ENCODE data around the gene KRTAP4-4.
"Not testable (repeated sequence)": the region's sequence is repeated elsewhere in the genome, so short reads cannot be mapped to it uniquely, and the experiment has no call there.

KRTAP4-4 gene

DNA sequence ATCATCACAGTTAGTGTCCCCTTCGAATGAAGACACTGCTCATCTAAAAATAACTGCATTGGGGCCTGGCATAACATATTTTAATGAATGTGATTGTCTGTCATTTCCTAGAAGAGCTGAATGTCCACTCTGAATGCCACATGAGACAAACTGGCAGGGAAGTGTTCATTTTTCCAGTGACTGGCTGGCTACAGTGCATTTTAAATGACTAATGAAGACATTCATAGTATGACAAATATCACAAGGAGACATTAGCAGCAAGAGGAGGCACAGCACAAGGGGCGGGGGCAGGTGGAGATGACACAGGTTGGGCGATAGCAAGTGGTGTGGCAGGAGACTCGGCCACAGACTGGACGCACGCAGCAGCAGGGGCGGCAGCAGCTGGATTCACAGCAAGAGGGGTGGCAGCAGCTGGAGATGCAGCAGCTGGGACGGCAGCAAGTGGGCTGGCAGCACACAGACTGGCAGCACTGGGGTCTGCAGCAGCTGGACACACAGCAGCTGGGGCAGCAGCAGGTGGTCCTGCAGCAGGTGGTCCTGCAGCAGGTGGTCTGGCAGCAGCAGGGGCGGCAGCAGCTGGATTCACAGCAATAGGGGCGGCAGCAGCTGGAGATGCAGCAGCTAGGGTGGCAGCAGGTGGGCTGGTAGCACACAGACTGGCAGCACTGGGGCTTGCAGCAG lies 11.4 kb downstream of the KRTAP4-4 start:
- DNase-seq (ENCODE audit: low spot score), result not testable (repeated sequence)

GRCh38 chr17:41147531-41148204 lies 12.9 kb downstream of the KRTAP4-4 start:
- no peak for DNase-seq (ENCODE audit: low spot score)

DNA sequence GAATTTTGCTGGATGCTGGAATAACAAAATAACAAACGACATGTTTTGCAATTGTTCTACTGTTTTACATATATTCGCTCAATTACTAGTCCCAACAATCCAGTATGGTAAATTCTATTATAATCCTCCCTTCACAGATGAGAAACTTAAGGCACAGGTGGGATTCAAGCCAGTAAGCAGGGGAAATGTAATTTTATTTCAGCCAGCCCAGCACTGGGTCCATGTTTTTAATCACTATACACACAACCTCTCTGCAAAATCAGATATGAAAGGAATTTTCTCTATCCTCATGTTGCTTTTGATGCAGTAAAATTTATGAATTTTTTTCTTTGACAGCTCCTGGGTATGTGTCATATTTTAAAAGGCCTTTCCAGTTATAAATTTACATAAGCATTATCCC lies 15.3 kb downstream of the KRTAP4-4 start:
- DNase-seq (ENCODE audit: low spot score), result no peak

DNA sequence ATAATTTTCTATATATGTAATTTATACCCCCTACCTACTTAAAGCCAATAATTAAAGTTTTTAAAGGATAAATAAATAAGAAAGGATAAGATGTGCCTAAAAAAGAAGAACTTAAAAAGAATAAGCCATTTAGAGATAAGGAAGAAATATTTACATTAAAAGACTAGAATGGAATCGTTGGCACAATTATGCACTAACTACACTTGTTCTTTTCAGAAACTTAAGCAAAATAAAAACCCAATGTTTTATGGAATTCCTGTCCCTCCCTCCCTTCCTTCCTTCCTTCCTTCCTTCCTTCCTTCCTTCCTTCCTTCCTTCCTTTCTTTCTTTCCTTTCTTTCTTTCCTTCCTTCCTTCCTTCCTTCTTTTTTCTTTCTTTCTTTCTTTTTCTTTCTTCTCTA lies 15.7 kb downstream of the KRTAP4-4 start:
- no peak for DNase-seq (ENCODE audit: low spot score)

GRCh38 chr17:41141361-41141760 lies 19.2 kb downstream of the KRTAP4-4 start:
- DNase-seq (ENCODE audit: low spot score), result no peak

GRCh38 chr17:41140360-41141131 lies 20.0 kb downstream of the KRTAP4-4 start, which contains the start of gene KRTAP4-6:
KRTAP4-6 (minus strand) TSS chr17:41140544; CDS start chr17:41140487, 57 bp downstream.
- DNase-seq (ENCODE audit: low spot score), result no peak

DNA sequence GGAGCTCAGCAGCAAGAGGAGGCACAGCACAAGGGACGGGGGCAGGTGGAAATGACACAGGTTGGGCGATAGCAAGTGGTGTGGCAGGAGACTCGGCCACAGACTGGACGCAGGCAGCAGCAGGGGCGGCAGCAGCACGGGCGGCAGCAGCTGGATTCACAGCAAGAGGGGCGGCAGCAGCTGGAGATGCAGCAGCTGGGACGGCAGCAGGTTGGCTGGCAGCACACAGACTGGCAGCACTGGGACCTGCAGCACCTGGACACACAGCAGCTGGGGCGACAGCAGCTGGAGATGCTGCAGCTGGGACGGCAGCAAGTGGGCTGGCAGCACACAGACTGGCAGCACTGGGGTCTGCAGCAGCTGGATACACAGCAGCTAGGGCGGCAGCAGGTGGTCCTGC lies 20.7 kb downstream of the KRTAP4-4 start:
- DNase-seq (ENCODE audit: low spot score), result not testable (repeated sequence)

DNA sequence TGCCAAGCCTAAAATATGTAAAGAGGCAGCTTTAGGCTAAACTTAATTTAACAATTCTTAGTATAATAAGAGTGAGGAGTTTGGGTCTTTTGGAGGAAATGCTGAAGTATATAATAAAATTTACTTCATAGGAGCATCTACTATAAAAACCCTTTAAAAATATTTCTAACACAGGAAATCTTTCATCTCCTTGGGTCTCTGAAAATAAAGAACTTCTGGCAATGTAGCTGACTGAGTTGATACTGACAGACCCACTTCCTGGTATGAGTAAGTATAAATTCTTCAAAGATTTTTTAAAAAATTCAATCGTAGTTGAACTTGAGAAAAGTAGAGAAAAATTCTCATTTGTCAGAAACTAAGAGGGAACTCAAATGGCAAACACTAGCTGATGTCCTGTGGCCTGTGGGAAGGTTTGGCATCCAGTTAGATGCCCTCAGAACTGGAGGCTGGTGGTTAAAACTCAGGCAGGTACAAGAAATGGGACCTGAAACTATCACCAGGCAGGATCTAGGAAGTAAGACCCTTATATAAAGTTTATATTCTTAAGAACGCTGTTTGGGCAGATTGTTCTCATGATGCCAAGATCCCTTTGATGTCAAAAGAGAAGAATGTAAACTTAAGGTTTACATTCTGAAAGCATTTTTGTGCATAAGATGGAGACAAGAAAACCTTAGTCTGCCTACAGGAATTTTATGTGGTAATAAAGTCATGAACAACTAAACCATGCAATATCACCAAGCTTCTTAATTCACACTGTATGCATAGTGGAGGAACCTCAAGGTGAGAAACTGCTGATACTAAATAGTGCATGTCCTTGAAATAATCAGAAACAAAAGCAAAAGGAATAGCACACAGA lies 26.4 kb downstream of the KRTAP4-4 start:
- peak; percentile 29 for DNase-seq (ENCODE audit: low spot score)

DNA sequence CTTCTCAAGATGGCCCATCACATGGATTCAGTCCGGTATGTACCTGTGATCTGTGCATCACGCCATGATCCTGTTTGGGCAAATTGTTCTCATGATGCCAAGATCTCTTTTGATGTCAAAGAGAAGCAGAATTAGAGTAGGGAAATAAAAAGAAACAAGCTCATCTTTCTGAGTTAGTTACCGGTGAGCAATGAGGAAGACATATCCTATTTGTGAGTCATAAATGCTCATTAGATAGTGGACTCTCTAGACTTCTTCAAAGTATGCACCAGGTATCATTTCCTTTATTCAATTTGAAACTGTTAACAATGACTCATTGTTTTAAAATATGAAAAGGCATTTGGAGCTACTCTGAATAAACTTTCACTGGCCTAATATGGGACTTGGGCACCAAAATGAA lies 28.6 kb downstream of the KRTAP4-4 start:
- no peak for DNase-seq (ENCODE audit: low spot score)

GRCh38 chr17:41127371-41127770 lies 33.2 kb downstream of the KRTAP4-4 start:
- no peak for DNase-seq (ENCODE audit: low spot score)

DNA sequence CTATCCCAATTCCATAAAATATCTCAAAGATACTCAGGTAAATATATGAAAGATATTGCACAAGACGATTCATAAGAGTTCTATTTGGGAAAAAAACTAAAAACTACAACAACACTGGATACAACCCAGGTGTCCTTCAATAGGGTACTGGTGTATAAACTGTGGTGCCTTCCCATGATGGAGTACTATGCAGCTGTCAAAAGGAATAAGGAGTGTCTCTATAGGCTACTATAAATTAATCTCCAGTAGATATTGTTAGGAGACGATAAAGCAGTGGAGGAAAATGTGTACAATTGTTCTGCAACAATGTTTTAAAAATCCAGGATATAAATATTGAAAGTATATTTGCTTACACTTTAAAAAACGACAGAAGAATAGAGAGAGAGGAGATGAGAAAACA lies 34.1 kb downstream of the KRTAP4-4 start:
- DNase-seq (ENCODE audit: low spot score), result no peak

DNA sequence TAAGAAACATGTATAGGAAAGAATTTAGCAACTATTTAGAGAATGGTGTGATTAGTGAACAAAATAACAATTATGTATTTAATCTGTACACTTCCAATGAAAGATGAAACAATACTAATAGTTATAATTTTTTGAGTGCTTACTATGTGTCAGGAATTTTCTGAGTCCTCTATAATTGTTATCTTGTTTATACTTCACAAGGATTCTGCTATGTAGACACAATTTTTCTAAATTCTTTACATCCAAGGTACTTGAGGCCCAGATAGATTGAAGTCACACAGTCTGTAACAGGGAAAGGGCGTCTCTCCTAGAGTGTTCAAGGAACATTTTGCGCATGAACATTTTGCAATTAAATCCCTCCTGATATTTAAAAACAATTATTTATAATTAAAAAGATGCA lies 35.5 kb downstream of the KRTAP4-4 start:
- DNase-seq (ENCODE audit: low spot score), result no peak

GRCh38 chr17:41123991-41124371 lies 36.6 kb downstream of the KRTAP4-4 start, which contains the start of gene KRTAP4-12:
KRTAP4-12 (minus strand) TSS chr17:41124182; CDS start chr17:41124122, 60 bp downstream.
- DNase-seq (ENCODE audit: low spot score), result not testable (repeated sequence)

- DNase-seq (ENCODE audit: low spot score), result not testable (repeated sequence)
Observed at GRCh38 chr17:41123292-41123990, 37.1 kb downstream of the KRTAP4-4 start.

DNA sequence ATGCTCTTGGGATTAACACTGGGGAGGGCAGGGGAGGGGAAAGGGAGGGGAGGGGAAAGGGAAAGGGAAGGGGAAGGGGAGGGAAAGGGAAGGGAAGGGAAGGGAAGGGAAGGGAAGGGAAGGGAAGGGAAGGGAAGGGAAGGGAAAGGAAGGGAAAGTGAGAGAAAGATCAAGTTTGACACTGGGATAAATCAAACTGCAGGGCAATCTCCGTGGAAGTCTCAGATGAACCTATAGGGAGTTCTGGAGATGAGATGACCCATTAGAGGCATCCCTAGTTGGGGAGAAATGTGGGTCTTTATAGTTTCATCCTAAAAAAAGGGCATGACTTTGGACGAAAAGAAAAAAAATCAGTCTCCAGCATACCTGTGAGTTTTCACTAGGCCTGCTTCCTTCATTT lies 38.8 kb downstream of the KRTAP4-4 start:
- no peak for DNase-seq (ENCODE audit: low spot score)

DNA sequence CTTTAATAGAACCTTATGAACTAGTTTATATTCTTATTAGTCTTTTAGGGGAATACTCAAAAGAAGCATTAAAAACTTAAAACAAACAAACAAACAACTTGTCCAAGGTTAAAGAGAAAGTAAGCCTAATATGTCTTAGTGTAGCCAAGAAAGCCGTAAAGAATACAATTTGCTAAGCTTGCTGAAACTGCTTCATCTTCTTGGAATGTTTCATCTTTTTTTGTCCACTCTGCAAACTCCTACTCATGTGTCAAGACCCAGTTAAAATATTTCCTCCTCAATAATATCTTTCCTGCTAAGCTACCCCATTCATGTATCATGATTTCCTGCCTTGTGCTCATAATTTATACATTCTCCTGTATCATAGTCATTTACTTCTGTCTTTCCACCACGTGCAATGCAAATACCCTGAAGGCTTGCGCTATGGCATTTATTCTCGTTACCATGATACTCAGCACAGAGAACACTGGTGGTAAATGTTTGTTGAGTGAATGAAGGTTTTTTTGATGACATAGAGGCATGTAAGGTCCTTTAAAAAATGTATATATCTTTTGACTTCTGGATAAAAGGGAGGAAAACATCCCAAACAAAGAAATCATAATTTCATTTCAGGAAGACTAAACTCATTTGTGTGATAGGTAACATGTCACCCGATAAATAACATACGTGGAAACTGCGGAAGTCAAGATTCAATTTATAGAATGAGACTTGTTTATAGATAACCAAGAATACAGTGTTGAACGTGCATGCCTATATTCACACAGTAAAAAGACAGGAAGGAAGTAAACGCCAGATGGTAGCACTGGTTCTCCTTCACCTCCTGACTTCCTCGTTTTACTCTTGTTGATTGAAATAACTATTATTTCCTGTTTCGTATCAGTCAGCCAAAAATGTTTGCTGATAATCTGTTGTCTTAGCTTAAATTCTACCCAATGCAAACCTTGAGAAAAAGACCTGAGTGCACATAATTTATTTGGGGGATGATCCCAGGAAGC lies 40.6 kb downstream of the KRTAP4-4 start:
- peak; percentile 26 for DNase-seq (ENCODE audit: low spot score)

GRCh38 chr17:41118721-41119120 lies 41.8 kb downstream of the KRTAP4-4 start:
- DNase-seq (ENCODE audit: low spot score), result no peak

- DNase-seq (ENCODE audit: low spot score), result not testable (repeated sequence)
Observed at GRCh38 chr17:41117846-41118386, 42.6 kb downstream of the KRTAP4-4 start, which contains the start of gene KRTAP4-11. KRTAP4-11 (minus strand) TSS chr17:41118373; CDS start chr17:41118315, 58 bp downstream.

GRCh38 chr17:41116297-41116696 lies 44.3 kb downstream of the KRTAP4-4 start:
- DNase-seq (ENCODE audit: low spot score), result no peak

Data from CD4-positive, alpha-beta T cell treated with Interleukin-6 at 100 ng/mL for 8 hours (primary cell).